DOHH2 (cell line): ENCODE measurements around the gene HEG1.

ENCODE experiments used
- H3F3A ChIP-seq: fragments of 200-600 bp; sonication (generic), shearing (Covaris generic); 2 replicates; pipeline ENCODE4 v1.6.0; 2016; ENCODE audit warnings: antibody characterized with exemption, mild to moderate bottlenecking; ENCODE audit not compliant: control insufficient read depth, insufficient read depth
- H3K27ac ChIP-seq: fragments of 200-600 bp; sonication (generic); 2 replicates; pipeline ENCODE4 v1.5.1; 2014; ENCODE audit warnings: low read depth, mild to moderate bottlenecking, low read length, moderate library complexity
- H3K27me3 ChIP-seq: fragments of 200-600 bp; sonication (generic); 2 replicates; pipeline ENCODE4 v1.6.1; 2014; ENCODE audit warnings: mild to moderate bottlenecking, low read length, mixed read lengths; ENCODE audit not compliant: control insufficient read depth
- H3K36me3 ChIP-seq: fragments of 200-600 bp; sonication (generic); 2 replicates; pipeline ENCODE4 v1.6.1; 2014; ENCODE audit warnings: mild to moderate bottlenecking, low read length, moderate library complexity, mixed read lengths; ENCODE audit not compliant: control insufficient read depth
- H3K4me1 ChIP-seq: fragments of 200-600 bp; sonication (generic); 2 replicates; pipeline ENCODE4 v1.6.1; 2014; ENCODE audit warnings: mild to moderate bottlenecking, low read length, mixed read lengths; ENCODE audit not compliant: control insufficient read depth
- H3K4me2 ChIP-seq: fragments of 200-600 bp; sonication (generic); 2 replicates; pipeline ENCODE4 v1.6.0; 2014; ENCODE audit warnings: mild to moderate bottlenecking, low read length, moderate library complexity
- H3K4me3 ChIP-seq: fragments of 200-600 bp; sonication (generic); 2 replicates; pipeline ENCODE4 v1.5.1; 2014; ENCODE audit warnings: mild to moderate bottlenecking, low read length, mixed read lengths
- H3K79me2 ChIP-seq: fragments of 200-600 bp; sonication (generic); 2 replicates; pipeline ENCODE4 v1.6.1; 2014; ENCODE audit warnings: mild to moderate bottlenecking, low read length, mixed read lengths; ENCODE audit not compliant: control insufficient read depth
- H3K9me2 ChIP-seq: fragments of 200-600 bp; sonication (generic); replicated peaks from 2 replicates; pipeline ENCODE4 v1.6.1; 2014; ENCODE audit warnings: mild to moderate bottlenecking, low read length, mixed read lengths; ENCODE audit not compliant: control insufficient read depth
- H3K9me3 ChIP-seq: fragments of 200-600 bp; sonication (generic); 2 replicates; pipeline ENCODE4 v1.6.1; 2014; ENCODE audit warnings: antibody characterized with exemption, low read length, mixed read lengths; ENCODE audit not compliant: control insufficient read depth, insufficient read depth
- H4K20me1 ChIP-seq: fragments of 200-600 bp; sonication (generic); 2 replicates; pipeline ENCODE4 v1.6.0; 2014; ENCODE audit warnings: low read depth, mild to moderate bottlenecking, antibody characterized with exemption, low read length, moderate library complexity; ENCODE audit not compliant: control insufficient read depth, insufficient read depth
- EZH2phosphoT487 ChIP-seq: fragments of 200-600 bp; sonication (generic); IDR thresholded peaks from 2 replicates; pipeline ENCODE4 v1.6.1; 2017; ENCODE audit warnings: borderline replicate concordance, mild to moderate bottlenecking, antibody characterized with exemption, low read length, moderate library complexity, mixed read lengths
- TF ChIP-seq, protein P1 (sequence below): fragments of 200-600 bp; sonication (generic); IDR thresholded peaks from one replicate; pipeline ENCODE4 v1.5.1; 2014; ENCODE audit warnings: antibody characterized with exemption, mild to moderate bottlenecking, low read depth, low read length; ENCODE audit not compliant: poor library complexity, severe bottlenecking

Gene HEG1

DNA sequence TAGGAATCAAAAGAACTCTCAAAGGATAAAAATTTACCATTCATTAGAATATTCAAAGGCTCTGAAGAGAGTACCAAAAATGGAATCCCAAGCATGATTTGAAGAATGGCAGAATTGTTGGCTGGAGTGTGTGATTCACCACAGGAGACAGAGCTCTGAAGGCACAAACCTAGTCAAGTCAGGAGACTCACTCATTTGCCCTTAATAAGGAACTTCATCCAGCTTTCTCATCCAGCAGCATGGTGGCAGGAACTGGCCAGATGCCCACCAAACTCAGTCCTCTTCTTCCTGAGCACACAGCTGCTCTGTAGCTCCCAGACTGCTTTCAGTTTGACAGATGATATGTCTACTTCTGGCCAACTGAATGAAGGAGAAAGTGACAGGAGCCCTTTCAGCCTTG lies 16.5 kb upstream of the HEG1 start:
- H3K4me1 ChIP-seq, result peaks cover 6% of the 10 kb centered on the region
- no peaks in the 10 kb centered on the region for H3K9me2 ChIP-seq
- no peak overlapping the region for H3K4me3 ChIP-seq
- no peaks in the 10 kb centered on the region for H3K9me3 ChIP-seq
- no peaks in the 10 kb centered on the region for H3F3A ChIP-seq
- no peaks in the 10 kb centered on the region for H4K20me1 ChIP-seq
- no peaks in the 10 kb centered on the region for H3K36me3 ChIP-seq
- TF ChIP-seq, protein P1, sequence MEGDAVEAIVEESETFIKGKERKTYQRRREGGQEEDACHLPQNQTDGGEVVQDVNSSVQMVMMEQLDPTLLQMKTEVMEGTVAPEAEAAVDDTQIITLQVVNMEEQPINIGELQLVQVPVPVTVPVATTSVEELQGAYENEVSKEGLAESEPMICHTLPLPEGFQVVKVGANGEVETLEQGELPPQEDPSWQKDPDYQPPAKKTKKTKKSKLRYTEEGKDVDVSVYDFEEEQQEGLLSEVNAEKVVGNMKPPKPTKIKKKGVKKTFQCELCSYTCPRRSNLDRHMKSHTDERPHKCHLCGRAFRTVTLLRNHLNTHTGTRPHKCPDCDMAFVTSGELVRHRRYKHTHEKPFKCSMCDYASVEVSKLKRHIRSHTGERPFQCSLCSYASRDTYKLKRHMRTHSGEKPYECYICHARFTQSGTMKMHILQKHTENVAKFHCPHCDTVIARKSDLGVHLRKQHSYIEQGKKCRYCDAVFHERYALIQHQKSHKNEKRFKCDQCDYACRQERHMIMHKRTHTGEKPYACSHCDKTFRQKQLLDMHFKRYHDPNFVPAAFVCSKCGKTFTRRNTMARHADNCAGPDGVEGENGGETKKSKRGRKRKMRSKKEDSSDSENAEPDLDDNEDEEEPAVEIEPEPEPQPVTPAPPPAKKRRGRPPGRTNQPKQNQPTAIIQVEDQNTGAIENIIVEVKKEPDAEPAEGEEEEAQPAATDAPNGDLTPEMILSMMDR, result no peak
- no peak for TF ChIP-seq EZH2phosphoT487
- H3K27ac ChIP-seq, result no peak overlapping the region
- H3K4me2 ChIP-seq, result no peak overlapping the region
- H3K27me3 ChIP-seq, result no peaks in the 10 kb centered on the region; the same call in 1 of the 2 replicates
- no peaks in the 10 kb centered on the region for H3K79me2 ChIP-seq

DNA sequence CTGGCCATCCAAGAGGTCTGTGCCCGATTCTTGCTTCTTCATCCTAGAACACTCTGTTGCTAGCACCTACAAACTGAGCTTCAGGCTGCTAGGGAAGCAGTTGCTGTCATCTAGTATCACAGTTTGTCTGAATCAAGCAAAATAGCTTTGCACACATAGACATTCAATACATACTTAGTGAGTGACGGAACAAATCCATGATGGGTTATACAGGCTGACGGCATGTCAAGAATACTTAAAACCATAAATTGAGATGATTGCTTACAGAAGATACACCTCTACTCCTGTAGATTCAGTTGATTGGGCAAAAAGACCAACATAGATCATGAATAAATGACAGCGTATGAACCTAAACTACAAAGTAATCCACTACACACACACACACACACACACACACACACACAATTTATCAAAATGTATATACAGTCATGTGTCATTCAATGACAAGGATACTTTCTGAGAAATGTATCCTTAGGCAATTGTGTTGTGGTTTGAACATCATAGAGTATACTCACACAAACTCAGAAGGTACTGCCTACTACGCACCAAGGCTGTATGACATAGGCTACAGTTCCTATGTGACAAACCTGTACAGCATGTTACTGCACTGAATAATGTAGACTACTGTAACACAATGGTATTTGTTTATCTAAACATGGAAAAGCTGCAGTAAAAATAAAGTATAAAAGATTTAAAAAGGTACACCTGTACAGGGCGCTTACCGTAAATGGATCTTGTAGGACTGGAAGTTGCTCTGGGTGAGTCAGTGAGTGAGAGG lies 14.4 kb upstream of the HEG1 start:
- H3K9me2 ChIP-seq, result no peaks in the 10 kb centered on the region
- H3K79me2 ChIP-seq, result no peaks in the 10 kb centered on the region
- peaks cover 6% of the 10 kb centered on the region for H3K4me1 ChIP-seq
- H3F3A ChIP-seq, result no peaks in the 10 kb centered on the region
- no peak overlapping the region for H3K27ac ChIP-seq
- TF ChIP-seq, protein P1, result no peak
- no peak for TF ChIP-seq EZH2phosphoT487
- no peaks in the 10 kb centered on the region; the same call in none of the 2 replicates for H3K27me3 ChIP-seq
- no peaks in the 10 kb centered on the region for H3K9me3 ChIP-seq
- no peak overlapping the region for H3K4me2 ChIP-seq
- no peak overlapping the region for H3K4me3 ChIP-seq
- H4K20me1 ChIP-seq, result no peaks in the 10 kb centered on the region
- no peaks in the 10 kb centered on the region for H3K36me3 ChIP-seq

DNA sequence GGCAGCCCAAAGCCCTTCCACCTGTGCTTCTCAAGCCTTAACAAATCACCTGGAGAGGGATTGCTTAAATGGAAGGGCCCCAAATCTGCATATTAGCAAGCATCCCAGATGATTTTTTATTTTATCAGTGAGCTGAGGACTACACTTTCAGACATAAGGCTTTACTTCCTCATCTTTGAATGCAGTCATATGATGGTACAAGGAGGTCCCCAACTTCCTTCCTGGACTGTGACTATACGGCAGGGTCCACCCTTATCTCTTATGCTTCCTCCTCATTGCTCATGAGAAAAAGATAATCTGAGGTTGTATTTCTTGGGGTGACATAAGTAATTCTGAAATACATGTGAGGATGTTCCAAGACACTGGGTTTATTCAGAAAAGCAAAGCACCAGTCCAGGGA lies 13.7 kb upstream of the HEG1 start:
- H3K27me3 ChIP-seq, result no peaks in the 10 kb centered on the region; the same call in none of the 2 replicates
- H4K20me1 ChIP-seq, result no peaks in the 10 kb centered on the region
- no peaks in the 10 kb centered on the region for H3K9me2 ChIP-seq
- TF ChIP-seq, protein P1, result no peak
- TF ChIP-seq EZH2phosphoT487, result no peak
- no peaks in the 10 kb centered on the region for H3K79me2 ChIP-seq
- H3K36me3 ChIP-seq, result no peaks in the 10 kb centered on the region
- no peak overlapping the region for H3K4me2 ChIP-seq
- no peaks in the 10 kb centered on the region for H3F3A ChIP-seq
- H3K9me3 ChIP-seq, result no peaks in the 10 kb centered on the region
- H3K4me3 ChIP-seq, result no peak overlapping the region
- peaks cover 6% of the 10 kb centered on the region for H3K4me1 ChIP-seq
- no peak overlapping the region for H3K27ac ChIP-seq
